GM23248 (cell line): ENCODE measurements around the gene NEUROD6. TPM values are rescaled to one million over a fixed set of nuclear protein-coding genes. Genes with fewer than 3 reads are reported as not detected.

Experiments
- DNase-seq: peaks from one replicate; pipeline ENCODE4 v3.0.0-alpha.2; 2015
- H2AFZ ChIP-seq: fragments of 200-600 bp; sonication (generic); 2 replicates; pipeline ENCODE4 v1.6.1; 2016; ENCODE audit warnings: antibody characterized with exemption
- H3F3A ChIP-seq: fragments of 200-600 bp; sonication (generic); 2 replicates; pipeline ENCODE4 v1.6.1; 2016; ENCODE audit warnings: mild to moderate bottlenecking, antibody characterized with exemption, mixed run types; ENCODE audit not compliant: insufficient read depth
- H3K27ac ChIP-seq: fragments of 200-600 bp; sonication (generic); 2 replicates; pipeline ENCODE4 v1.5.1; 2016; ENCODE audit warnings: mild to moderate bottlenecking
- H3K27me3 ChIP-seq: fragments of 200-600 bp; sonication (generic); replicated peaks from 2 replicates; pipeline ENCODE4 v1.6.1; 2016; ENCODE audit warnings: mild to moderate bottlenecking; ENCODE audit not compliant: insufficient read depth
- H3K36me3 ChIP-seq: fragments of 200-600 bp; sonication (generic); 2 replicates; pipeline ENCODE4 v1.6.1; 2016; ENCODE audit warnings: low read depth, mild to moderate bottlenecking
- H3K4me1 ChIP-seq: fragments of 200-600 bp; sonication (generic); 2 replicates; pipeline ENCODE4 v1.6.1; 2016; ENCODE audit warnings: mild to moderate bottlenecking; ENCODE audit not compliant: insufficient read depth
- H3K4me2 ChIP-seq: fragments of 200-600 bp; sonication (generic); one replicate; pipeline ENCODE4 v1.6.1; 2016; ENCODE audit warnings: mild to moderate bottlenecking; ENCODE audit not compliant: unreplicated experiment
- H3K4me3 ChIP-seq: fragments of 200-600 bp; sonication (generic); 2 replicates; pipeline ENCODE4 v1.5.1; 2016; ENCODE audit warnings: mild to moderate bottlenecking
- H3K79me2 ChIP-seq: fragments of 200-600 bp; sonication (generic); 2 replicates; pipeline ENCODE4 v1.6.1; 2016; ENCODE audit warnings: mild to moderate bottlenecking; ENCODE audit not compliant: insufficient read depth
- H3K9ac ChIP-seq: fragments of 200-600 bp; sonication (generic); 2 replicates; pipeline ENCODE4 v1.6.1; 2016; ENCODE audit warnings: mild to moderate bottlenecking
- H3K9me2 ChIP-seq: fragments of 200-600 bp; sonication (generic); 2 replicates; pipeline ENCODE4 v1.6.1; 2016; ENCODE audit warnings: mixed run types, mild to moderate bottlenecking, moderate library complexity; ENCODE audit not compliant: insufficient read depth
- H3K9me3 ChIP-seq: fragments of 200-600 bp; sonication (generic); one replicate; pipeline ENCODE4 v1.6.1; 2017; ENCODE audit warnings: low read depth
- H4K20me1 ChIP-seq: fragments of 200-600 bp; sonication (generic); 2 replicates; pipeline ENCODE4 v1.6.0; 2016; ENCODE audit not compliant: insufficient read depth
- EZH2 ChIP-seq: fragments of 200-600 bp; sonication (generic); IDR thresholded peaks from 2 replicates; pipeline ENCODE4 v1.6.1; 2018; ENCODE audit warnings: antibody characterized with exemption, mild to moderate bottlenecking; ENCODE audit not compliant: insufficient read depth, poor library complexity, severe bottlenecking
- EZH2phosphoT487 ChIP-seq: fragments of 200-600 bp; sonication (generic); IDR thresholded peaks from 2 replicates; pipeline ENCODE4 v1.6.1; 2018; ENCODE audit warnings: antibody characterized with exemption, moderate library complexity, mild to moderate bottlenecking, low read depth; ENCODE audit not compliant: insufficient read depth
- WGBS, 2 experiments: methylation state at CpG; one replicate each; pipeline ENCODE4 v1.1.6; 2015 to 2017; ENCODE audit warnings: low lambda C conversion rate in 2 of 2, low coverage in 1 of 2; ENCODE audit errors: missing lambda C conversion rate in 2 of 2; 5-methylcytosine and 5-hydroxymethylcytosine counted together
- in situ Hi-C: fragments of 300-500 bp; cut with MboI; formaldehyde crosslinking; loops from 2 replicates; pipeline ENCODE4 v1.15.0; 2020
- polyA plus RNA-seq: library from polyadenylated mRNA; unstranded; fragments of >200 nt; fragmentation: Nextera tagmentation; extraction: Ambion mirVana; gene quantifications from 2 replicates; pipeline ENCODE4 v1.2.1, GENCODE V29; 2016
- total RNA-seq: library from RNA; depleted of rRNA; stranded (reverse); fragments of >200 nt; shearing (Covaris generic); gene quantifications from 2 replicates; pipeline ENCODE4 v1.2.3, GENCODE V29; 2014

Gene NEUROD6
- total and polyA plus RNA-seq, 2 experiments from 2014 or later: not detected

- in situ Hi-C loops: no loop called here
- Histone ChIP-seq H3K27ac (no peak overlapping the region), H3K79me2 (no peaks in the 10 kb centered on the region)
Measured at GRCh38 chr7:31337002-31337565, 3.4 kb downstream of the NEUROD6 start.

GRCh38 chr7:31336202-31337001 is 4.1 kb downstream of the NEUROD6 start:
- DNase-seq: no peak
- Histone ChIP-seq H4K20me1 (no peaks in the 10 kb centered on the region), H2AFZ (no peak overlapping the region), H3K79me2 (no peaks in the 10 kb centered on the region), H3K36me3 (no peaks in the 10 kb centered on the region), H3K9ac (no peak overlapping the region), H3K9me3 (no peaks in the 10 kb centered on the region), H3F3A (no peaks in the 10 kb centered on the region), H3K27ac (no peak overlapping the region), H3K4me1 (no peaks in the 10 kb centered on the region), H3K4me3 (no peak overlapping the region), H3K27me3 (peaks cover 13% of the 10 kb centered on the region), H3K4me2 (no peak overlapping the region), H3K9me2 (no peaks in the 10 kb centered on the region)
- TF ChIP-seq EZH2phosphoT487 (no peak), EZH2 (no peak)
- in situ Hi-C loops: no loop called here
- 6 to 12% methylated on average over 43 to 70 of the region's 71 CpGs for WGBS, 2 experiments

More at GRCh38 chr7:31337002-31337565, 3.4 kb downstream of the NEUROD6 start:
- no peak overlapping the region for H3K9ac ChIP-seq
- peaks cover 13% of the 10 kb centered on the region for H3K27me3 ChIP-seq
- no peak for DNase-seq
- no peaks in the 10 kb centered on the region for H4K20me1 ChIP-seq
- H3K4me2 ChIP-seq: no peak overlapping the region
- TF ChIP-seq EZH2 (peak; percentile 45), EZH2phosphoT487 (no peak)
- no peaks in the 10 kb centered on the region for H3K36me3 ChIP-seq
- no peaks in the 10 kb centered on the region for H3K9me3 ChIP-seq
- WGBS, 2 experiments: 29% methylated on average over 9 of the region's 9 CpGs
- H3K4me3 ChIP-seq: no peak overlapping the region
- no peaks in the 10 kb centered on the region for H3K9me2 ChIP-seq
- H3F3A ChIP-seq: no peaks in the 10 kb centered on the region
- no peak overlapping the region for H2AFZ ChIP-seq
- H3K4me1 ChIP-seq: no peaks in the 10 kb centered on the region

DNA sequence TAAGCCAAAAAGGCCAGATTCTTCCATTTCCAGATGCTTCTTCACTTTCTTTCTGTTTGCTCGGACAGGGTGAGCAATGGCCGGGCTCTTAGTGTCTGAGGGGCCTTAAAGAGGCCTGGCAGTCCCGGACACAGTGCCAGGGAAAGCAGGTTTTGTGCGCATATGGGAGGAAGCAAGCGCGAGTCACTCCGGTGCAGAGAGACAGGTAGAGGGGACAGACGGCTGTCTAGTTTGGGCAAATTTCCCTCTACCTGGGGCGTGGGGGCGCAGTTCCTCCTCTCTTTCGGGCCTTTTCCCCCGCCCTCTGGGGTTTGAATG is 4.7 kb downstream of the NEUROD6 start:
- no peak for DNase-seq
- Histone ChIP-seq H3F3A (no peaks in the 10 kb centered on the region), H2AFZ (no peak overlapping the region), H3K79me2 (no peaks in the 10 kb centered on the region), H3K36me3 (no peaks in the 10 kb centered on the region), H3K4me3 (no peak overlapping the region), H3K4me2 (no peak overlapping the region), H3K9me3 (no peaks in the 10 kb centered on the region), H3K9ac (no peak overlapping the region), H3K27ac (no peak overlapping the region), H4K20me1 (no peaks in the 10 kb centered on the region), H3K27me3 (peaks cover 13% of the 10 kb centered on the region), H3K9me2 (no peaks in the 10 kb centered on the region), H3K4me1 (no peaks in the 10 kb centered on the region)
- in situ Hi-C loops: no loop called here
- TF ChIP-seq EZH2 (no peak), EZH2phosphoT487 (no peak)
- WGBS, 2 experiments: 10 to 11% methylated on average over 12 of the region's 12 CpGs

GRCh38 chr7:31335161-31335856 is 5.2 kb downstream of the NEUROD6 start:
- Histone ChIP-seq H3K9ac (no peak overlapping the region), H3K4me2 (no peak overlapping the region), H4K20me1 (no peaks in the 10 kb centered on the region), H3K27ac (no peak overlapping the region), H2AFZ (no peak overlapping the region), H3K4me3 (no peak overlapping the region), H3K4me1 (no peaks in the 10 kb centered on the region), H3K79me2 (no peaks in the 10 kb centered on the region), H3K27me3 (peaks cover 13% of the 10 kb centered on the region), H3K36me3 (no peaks in the 10 kb centered on the region), H3K9me3 (no peaks in the 10 kb centered on the region), H3K9me2 (no peaks in the 10 kb centered on the region), H3F3A (no peaks in the 10 kb centered on the region)
- TF ChIP-seq EZH2phosphoT487 (no peak), EZH2 (no peak)
- 10 to 11% methylated on average over 16 of the region's 16 CpGs for WGBS, 2 experiments
- DNase-seq: no peak
- in situ Hi-C loops: no loop called here
